K562 (cell line): ENCODE data around the gene CCDC78. TPM values are rescaled to one million over a fixed set of nuclear protein-coding genes. Genes with fewer than 3 reads are reported as not detected.

Experiments used
- BMI1 ChIP-seq: fragments of 150-350 bp; IDR thresholded peaks from 2 replicates; pipeline ENCODE4 v1.6.1; 2014; ENCODE audit warnings: low read length
- BRF1 ChIP-seq: IDR thresholded peaks from 3 replicates; pipeline ENCODE4 v1.6.1; 2011; ENCODE audit warnings: borderline replicate concordance, mild to moderate bottlenecking; ENCODE audit not compliant: insufficient read length; ENCODE audit errors: extremely low read depth
- CREM ChIP-seq: IDR thresholded peaks from 2 replicates; pipeline ENCODE4 v1.6.1; 2014; ENCODE audit warnings: antibody characterized with exemption, low read depth
- EGR1 ChIP-seq: fragments of 450-650 bp; conservative IDR thresholded peaks from 2 replicates; pipeline ENCODE4 v1.6.1; 2017; ENCODE audit warnings: mild to moderate bottlenecking
- HMG20B ChIP-seq: fragments of 250-450 bp; sonication (Bioruptor Pico); IDR thresholded peaks from 2 replicates; pipeline ENCODE4 v1.5.0; 2021; ENCODE audit warnings: mild to moderate bottlenecking
- MTA3 ChIP-seq: fragments of 450-650 bp; formaldehyde crosslinking; IDR thresholded peaks from 2 replicates; pipeline ENCODE4 v1.6.1; 2017; ENCODE audit warnings: mild to moderate bottlenecking, borderline replicate concordance
- NFIC ChIP-seq: fragments of 450-650 bp; IDR thresholded peaks from 2 replicates; pipeline ENCODE4 v1.6.1; 2017; ENCODE audit warnings: mild to moderate bottlenecking, inconsistent platforms
- SMAD2 ChIP-seq: fragments of 150-350 bp; IDR thresholded peaks from 2 replicates; pipeline ENCODE4 v1.6.1; 2014; ENCODE audit warnings: low read depth, mild to moderate bottlenecking, low read length
- SUPT5H ChIP-seq: fragments of 450-650 bp; IDR thresholded peaks from 2 replicates; pipeline ENCODE4 v1.6.1; 2016
- WHSC1 ChIP-seq: IDR thresholded peaks from one replicate; pipeline ENCODE4 v1.6.1; 2012; ENCODE audit warnings: low read length, control low read depth, inconsistent platforms
- ZNF146 ChIP-seq: IDR thresholded peaks from one replicate; pipeline ENCODE4 v1.6.1; 2018; ENCODE audit warnings: missing compliant biosample characterization; ENCODE audit not compliant: unreplicated experiment
- ZNF263 ChIP-seq: sonication (generic); formaldehyde crosslinking; IDR thresholded peaks from 2 replicates; pipeline ENCODE4 v1.8.0; 2022; ENCODE audit warnings: mild to moderate bottlenecking, missing genetic modification reagents, borderline replicate concordance
- ZNF583 ChIP-seq: fragments of 250-450 bp; sonication (Bioruptor Pico); IDR thresholded peaks from 2 replicates; pipeline ENCODE4 v1.4.0; 2020
- polyA plus RNA-seq, 8 experiments: library from polyadenylated mRNA; depleted of rRNA in 4 of 8; stranded (reverse) in 5 of 8; unstranded in 3 of 8; fragments of >200 nt; fragmentation: Nextera tagmentation in 2 of 8; fragmentation: Illumina TruSeq in 1 of 8; extraction: Ambion mirVana in 2 of 8; extraction: Trizol in 1 of 8; gene quantifications; 2 replicates each; pipeline versions ENCODE4 v1.2.1 to v1.2.3, GENCODE V29; 2011 to 2014; ENCODE audit warnings: inconsistent platforms in 1 of 8, missing spikeins in 1 of 8
- total RNA-seq, 7 experiments: library from RNA; depleted of rRNA in 6 of 7; stranded (reverse); fragments of >200 nt in 6 of 7; fragmentation: Illumina TruSeq in 2 of 7; extraction: Trizol in 2 of 7; gene quantifications; 2 replicates each; pipeline versions ENCODE4 v1.2.1 to v1.2.3, GENCODE V29; 2011 to 2021; ENCODE audit warnings: low replicate concordance in 1 of 7
- TF ChIP-seq, protein P1 (sequence below): fragments of 450-650 bp; IDR thresholded peaks from 2 replicates; pipeline ENCODE4 v1.6.1; 2017; ENCODE audit warnings: mild to moderate bottlenecking, moderate library complexity
- TF ChIP-seq, protein P2 (sequence below): fragments of 250-450 bp; sonication (Bioruptor Pico); IDR thresholded peaks from 2 replicates; pipeline ENCODE4 v1.6.1; 2021; ENCODE audit warnings: mild to moderate bottlenecking
- TF ChIP-seq, protein P3 (sequence below), 3 experiments: fragments of 200-800 bp in 1 of 3; sonication (Bioruptor generic) in 1 of 3; sonication (generic) in 1 of 3; formaldehyde crosslinking in 1 of 3; IDR thresholded peaks; 2 replicates each; pipeline versions ENCODE4 v1.6.1 to v1.8.0; 2016 to 2022; ENCODE audit warnings: mild to moderate bottlenecking in 2 of 3, missing compliant biosample characterization in 2 of 3, missing genetic modification characterization in 2 of 3, missing genetic modification reagents in 1 of 3
- TF ChIP-seq, protein P4 (sequence below): fragments of 450-650 bp; formaldehyde crosslinking; IDR thresholded peaks from 2 replicates; pipeline ENCODE4 v1.4.0; 2022; ENCODE audit warnings: mild to moderate bottlenecking, moderate library complexity
- TF ChIP-seq, protein P5 (sequence below), 2 experiments: fragments of 150-350 bp in 1 of 2; IDR thresholded peaks; 2 replicates each; pipeline ENCODE4 v1.6.1; 2012 to 2016; ENCODE audit warnings: low read depth in 2 of 2, low read length in 2 of 2, mild to moderate bottlenecking in 1 of 2, moderate library complexity in 1 of 2

Gene CCDC78
- total and polyA plus RNA-seq, 9 of the 15 experiments (the other 6 are each of a cell fraction or from before 2014, with no cell fraction given): 0.24 to 17.7 (median 2.9) TPM

DNA sequence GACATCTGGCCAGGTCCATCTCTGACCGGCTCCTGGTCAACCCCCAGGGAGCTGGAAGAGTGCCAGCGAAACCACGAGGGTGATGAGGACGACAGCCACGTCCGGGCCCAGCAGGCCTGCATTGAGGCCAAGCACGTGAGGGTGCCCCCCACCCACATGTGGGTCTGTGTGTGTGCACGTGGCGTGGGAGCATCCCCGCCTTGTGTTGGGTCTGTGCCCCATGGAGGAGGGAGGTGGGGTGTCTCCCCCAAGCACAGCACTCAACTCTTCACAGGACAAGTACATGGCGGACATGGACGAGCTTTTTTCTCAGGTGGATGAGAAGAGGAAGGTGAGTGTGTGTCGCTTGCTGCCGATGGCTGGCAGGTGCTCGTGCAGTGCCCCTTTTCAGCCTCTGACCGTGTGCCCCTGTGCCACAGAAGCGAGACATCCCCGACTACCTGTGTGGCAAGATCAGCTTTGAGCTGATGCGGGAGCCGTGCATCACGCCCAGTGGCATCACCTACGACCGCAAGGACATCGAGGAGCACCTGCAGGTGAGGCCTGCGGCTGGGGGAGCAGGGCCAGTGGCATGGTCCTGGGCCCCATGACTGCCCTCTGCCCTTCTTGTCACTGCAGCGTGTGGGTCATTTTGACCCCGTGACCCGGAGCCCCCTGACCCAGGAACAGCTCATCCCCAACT, 44.4 kb downstream of the CCDC78 start (continued):
- TF ChIP-seq, protein P1, sequence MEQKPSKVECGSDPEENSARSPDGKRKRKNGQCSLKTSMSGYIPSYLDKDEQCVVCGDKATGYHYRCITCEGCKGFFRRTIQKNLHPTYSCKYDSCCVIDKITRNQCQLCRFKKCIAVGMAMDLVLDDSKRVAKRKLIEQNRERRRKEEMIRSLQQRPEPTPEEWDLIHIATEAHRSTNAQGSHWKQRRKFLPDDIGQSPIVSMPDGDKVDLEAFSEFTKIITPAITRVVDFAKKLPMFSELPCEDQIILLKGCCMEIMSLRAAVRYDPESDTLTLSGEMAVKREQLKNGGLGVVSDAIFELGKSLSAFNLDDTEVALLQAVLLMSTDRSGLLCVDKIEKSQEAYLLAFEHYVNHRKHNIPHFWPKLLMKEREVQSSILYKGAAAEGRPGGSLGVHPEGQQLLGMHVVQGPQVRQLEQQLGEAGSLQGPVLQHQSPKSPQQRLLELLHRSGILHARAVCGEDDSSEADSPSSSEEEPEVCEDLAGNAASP: no peak
- TF ChIP-seq HMG20B (CRISPR knock-in tag): no peak
- no peak for TF ChIP-seq BMI1
- TF ChIP-seq, protein P2, sequence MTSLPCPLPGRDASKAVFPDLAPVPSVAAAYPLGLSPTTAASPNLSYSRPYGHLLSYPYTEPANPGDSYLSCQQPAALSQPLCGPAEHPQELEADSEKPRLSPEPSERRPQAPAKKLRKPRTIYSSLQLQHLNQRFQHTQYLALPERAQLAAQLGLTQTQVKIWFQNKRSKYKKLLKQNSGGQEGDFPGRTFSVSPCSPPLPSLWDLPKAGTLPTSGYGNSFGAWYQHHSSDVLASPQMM (CRISPR knock-in tag): no peak
- TF ChIP-seq ZNF583 (CRISPR knock-in tag): no peak
- no peak for TF ChIP-seq BRF1
- TF ChIP-seq, protein P3, sequence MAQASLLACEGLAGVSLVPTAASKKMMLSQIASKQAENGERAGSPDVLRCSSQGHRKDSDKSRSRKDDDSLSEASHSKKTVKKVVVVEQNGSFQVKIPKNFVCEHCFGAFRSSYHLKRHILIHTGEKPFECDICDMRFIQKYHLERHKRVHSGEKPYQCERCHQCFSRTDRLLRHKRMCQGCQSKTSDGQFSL (CRISPR knock-in tag; IDR thresholded peaks at IDR 0.05): peak; percentile 49; the same call in 1 of the 2 replicates
- TF ChIP-seq, protein P3 (tag; IDR thresholded peaks at IDR 0.05): no peak
- no peak for TF ChIP-seq ZNF146
- TF ChIP-seq, protein P4, sequence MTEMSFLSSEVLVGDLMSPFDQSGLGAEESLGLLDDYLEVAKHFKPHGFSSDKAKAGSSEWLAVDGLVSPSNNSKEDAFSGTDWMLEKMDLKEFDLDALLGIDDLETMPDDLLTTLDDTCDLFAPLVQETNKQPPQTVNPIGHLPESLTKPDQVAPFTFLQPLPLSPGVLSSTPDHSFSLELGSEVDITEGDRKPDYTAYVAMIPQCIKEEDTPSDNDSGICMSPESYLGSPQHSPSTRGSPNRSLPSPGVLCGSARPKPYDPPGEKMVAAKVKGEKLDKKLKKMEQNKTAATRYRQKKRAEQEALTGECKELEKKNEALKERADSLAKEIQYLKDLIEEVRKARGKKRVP (CRISPR knock-in tag): no peak
- no peak for TF ChIP-seq SMAD2
- TF ChIP-seq MTA3: 0 out of 2 replicates have a peak, but pooled peaks have one; percentile 31
- TF ChIP-seq EGR1: no peak
- no peak for TF ChIP-seq CREM
- peak; percentile 98 for TF ChIP-seq NFIC
- no peak for TF ChIP-seq WHSC1
- no peak for TF ChIP-seq ZNF263 (CRISPR knock-in tag)
- TF ChIP-seq SUPT5H: 0 out of 2 replicates have a peak, but pooled peaks have one; percentile 14
- TF ChIP-seq, protein P5, sequence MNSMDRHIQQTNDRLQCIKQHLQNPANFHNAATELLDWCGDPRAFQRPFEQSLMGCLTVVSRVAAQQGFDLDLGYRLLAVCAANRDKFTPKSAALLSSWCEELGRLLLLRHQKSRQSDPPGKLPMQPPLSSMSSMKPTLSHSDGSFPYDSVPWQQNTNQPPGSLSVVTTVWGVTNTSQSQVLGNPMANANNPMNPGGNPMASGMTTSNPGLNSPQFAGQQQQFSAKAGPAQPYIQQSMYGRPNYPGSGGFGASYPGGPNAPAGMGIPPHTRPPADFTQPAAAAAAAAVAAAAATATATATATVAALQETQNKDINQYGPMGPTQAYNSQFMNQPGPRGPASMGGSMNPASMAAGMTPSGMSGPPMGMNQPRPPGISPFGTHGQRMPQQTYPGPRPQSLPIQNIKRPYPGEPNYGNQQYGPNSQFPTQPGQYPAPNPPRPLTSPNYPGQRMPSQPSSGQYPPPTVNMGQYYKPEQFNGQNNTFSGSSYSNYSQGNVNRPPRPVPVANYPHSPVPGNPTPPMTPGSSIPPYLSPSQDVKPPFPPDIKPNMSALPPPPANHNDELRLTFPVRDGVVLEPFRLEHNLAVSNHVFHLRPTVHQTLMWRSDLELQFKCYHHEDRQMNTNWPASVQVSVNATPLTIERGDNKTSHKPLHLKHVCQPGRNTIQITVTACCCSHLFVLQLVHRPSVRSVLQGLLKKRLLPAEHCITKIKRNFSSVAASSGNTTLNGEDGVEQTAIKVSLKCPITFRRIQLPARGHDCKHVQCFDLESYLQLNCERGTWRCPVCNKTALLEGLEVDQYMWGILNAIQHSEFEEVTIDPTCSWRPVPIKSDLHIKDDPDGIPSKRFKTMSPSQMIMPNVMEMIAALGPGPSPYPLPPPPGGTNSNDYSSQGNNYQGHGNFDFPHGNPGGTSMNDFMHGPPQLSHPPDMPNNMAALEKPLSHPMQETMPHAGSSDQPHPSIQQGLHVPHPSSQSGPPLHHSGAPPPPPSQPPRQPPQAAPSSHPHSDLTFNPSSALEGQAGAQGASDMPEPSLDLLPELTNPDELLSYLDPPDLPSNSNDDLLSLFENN (IDR thresholded peaks at IDR 0.05; ENCODE audit: low read depth in 2 of 2, low read length in 2 of 2): no peak
